Endodermal cell (in vitro differentiated cells): ENCODE measurements around the gene SLC13A5. TPM values are rescaled to one million over a fixed set of nuclear protein-coding genes. Genes with fewer than 3 reads are reported as not detected.

Experiments used
- DNase-seq: peaks from one replicate; pipeline ENCODE4 v3.0.0-alpha.2; 2017
- H3K27ac ChIP-seq: 2 replicates; pipeline ENCODE4 v1.5.1; 2013; ENCODE audit warnings: mild to moderate bottlenecking, low read depth, low read length, moderate library complexity
- H3K27me3 ChIP-seq: 2 replicates; pipeline ENCODE4 v1.6.1; 2013; ENCODE audit warnings: mild to moderate bottlenecking, low read length, moderate library complexity; ENCODE audit not compliant: insufficient read depth, control insufficient read depth, poor library complexity, severe bottlenecking
- H3K36me3 ChIP-seq: 2 replicates; pipeline ENCODE4 v1.7.0; 2013; ENCODE audit warnings: mild to moderate bottlenecking, low read length, moderate library complexity; ENCODE audit not compliant: control insufficient read depth, insufficient read depth
- H3K4me1 ChIP-seq: one replicate; pipeline ENCODE4 v1.7.0; 2013; ENCODE audit warnings: low read length; ENCODE audit not compliant: control insufficient read depth, insufficient read depth
- H3K4me3 ChIP-seq: 2 replicates; pipeline ENCODE4 v1.5.1; 2013; ENCODE audit warnings: mild to moderate bottlenecking, low read length, moderate library complexity
- H3K9ac ChIP-seq: 2 replicates; pipeline ENCODE4 v1.6.1; 2013; ENCODE audit warnings: mild to moderate bottlenecking, low read length, moderate library complexity; ENCODE audit not compliant: poor library complexity, severe bottlenecking; ENCODE audit errors: extremely low read depth
- H3K9me3 ChIP-seq: 2 replicates; pipeline ENCODE4 v1.6.1; 2013; ENCODE audit warnings: mild to moderate bottlenecking, low read length, moderate library complexity; ENCODE audit not compliant: control insufficient read depth
- H3K27ac Mint-ChIP-seq: 2 replicates; pipeline ENCODE4 v1.8.0; 2020; ENCODE audit warnings: mixed read lengths
- H3K27me3 Mint-ChIP-seq: 2 replicates; pipeline ENCODE4 v1.8.0; 2021; ENCODE audit warnings: mild to moderate bottlenecking, mixed read lengths; ENCODE audit not compliant: insufficient read depth
- H3K36me3 Mint-ChIP-seq: 2 replicates; pipeline ENCODE4 v1.8.0; 2020; ENCODE audit warnings: low read depth, mixed read lengths
- H3K4me1 Mint-ChIP-seq: 2 replicates; pipeline ENCODE4 v1.8.0; 2020; ENCODE audit warnings: mixed read lengths
- H3K4me3 Mint-ChIP-seq: 2 replicates; pipeline ENCODE4 v1.8.0; 2020; ENCODE audit warnings: mild to moderate bottlenecking, moderate library complexity, mixed read lengths
- H3K9me3 Mint-ChIP-seq: 2 replicates; pipeline ENCODE4 v1.8.0; 2020; ENCODE audit warnings: mild to moderate bottlenecking, mixed read lengths
- CTCF ChIP-seq: fragments of 200-600 bp; sonication (generic); conservative IDR thresholded peaks from 2 replicates; pipeline ENCODE4 v1.5.0; 2021; ENCODE audit warnings: antibody characterized with exemption, mild to moderate bottlenecking
- WGBS, 2 experiments: methylation state at CpG; one replicate each; pipeline versions ENCODE4 v1.1.5 to v1.1.7; 2013; ENCODE audit warnings: missing lambda C conversion rate in 2 of 2, mixed read lengths in 1 of 2; ENCODE audit not compliant: insufficient coverage in 1 of 2, insufficient read length in 1 of 2; 5-methylcytosine and 5-hydroxymethylcytosine counted together
- total RNA-seq, 2 donors: library from RNA; stranded (reverse); fragmentation: NEBNext Ultra II Directional in 1 of 2; extraction: Animal tissue kit (Norgen Biotek cat#: 25700) in 1 of 2; gene quantifications; 2 replicates in 1 of 2; 3 replicates in 1 of 2; pipeline ENCODE4 v1.2.1, GENCODE V29; 2021

The SLC13A5 gene
- total RNA-seq, 2 donors from 2014 or later: 3.9 to 8.4 TPM

- Histone ChIP-seq H3K27me3 (peaks cover 24% of the 10 kb centered on the region), H3K9me3 (no peaks in the 10 kb centered on the region), H3K36me3 (no peaks in the 10 kb centered on the region), H3K27ac (no peak overlapping the region), H3K4me1 (no peaks in the 10 kb centered on the region), H3K9ac (no peak overlapping the region), H3K4me3 (no peak overlapping the region)
- peaks cover 41% of the 10 kb centered on the region for H3K27me3 Mint-ChIP-seq
- 93% methylated on average over 9 to 11 of the region's 11 CpGs for WGBS, 2 experiments
- H3K4me3 Mint-ChIP-seq: no peak overlapping the region
- peaks cover 14% of the 10 kb centered on the region for H3K4me1 Mint-ChIP-seq
- TF ChIP-seq CTCF: no peak
- no peak overlapping the region for H3K27ac Mint-ChIP-seq
- H3K36me3 Mint-ChIP-seq: no peaks in the 10 kb centered on the region
- H3K9me3 Mint-ChIP-seq: peaks cover 5% of the 10 kb centered on the region
- peak; percentile 41 for DNase-seq
Measured at GRCh38 chr17:6710317-6710716, 2.9 kb downstream of the SLC13A5 start.

GRCh38 chr17:6708357-6708961 lies 4.7 kb downstream of the SLC13A5 start:
- Histone ChIP-seq H3K9me3 (no peaks in the 10 kb centered on the region), H3K9ac (no peak overlapping the region), H3K4me1 (no peaks in the 10 kb centered on the region), H3K4me3 (no peak overlapping the region), H3K36me3 (no peaks in the 10 kb centered on the region), H3K27ac (no peak overlapping the region), H3K27me3 (peaks cover 8% of the 10 kb centered on the region)
- Mint-ChIP-seq H3K4me3 (no peak overlapping the region), H3K27ac (no peak overlapping the region), H3K36me3 (no peaks in the 10 kb centered on the region), H3K27me3 (peaks cover 31% of the 10 kb centered on the region), H3K4me1 (peaks cover 14% of the 10 kb centered on the region), H3K9me3 (no peaks in the 10 kb centered on the region)
- 88 to 98% methylated on average over 4 to 12 of the region's 12 CpGs for WGBS, 2 experiments
- DNase-seq: peak; percentile 27
- TF ChIP-seq CTCF: no peak

GRCh38 chr17:6706996-6707395 lies 6.2 kb downstream of the SLC13A5 start:
- WGBS, 2 experiments: 90% methylated on average over 2 to 8 of the region's 8 CpGs
- H3K9me3 ChIP-seq: no peaks in the 10 kb centered on the region
- H3K4me1 ChIP-seq: no peaks in the 10 kb centered on the region
- no peak overlapping the region for H3K4me3 ChIP-seq
- H3K36me3 Mint-ChIP-seq: no peaks in the 10 kb centered on the region
- no peak overlapping the region for H3K9ac ChIP-seq
- peaks cover 30% of the 10 kb centered on the region for H3K27me3 Mint-ChIP-seq
- H3K36me3 ChIP-seq: no peaks in the 10 kb centered on the region
- peaks cover 6% of the 10 kb centered on the region for H3K4me1 Mint-ChIP-seq
- H3K4me3 Mint-ChIP-seq: no peak overlapping the region
- H3K27ac Mint-ChIP-seq: no peak overlapping the region
- no peaks in the 10 kb centered on the region for H3K27me3 ChIP-seq
- no peak for TF ChIP-seq CTCF
- DNase-seq: peak; percentile 49
- no peak overlapping the region for H3K27ac ChIP-seq
- no peaks in the 10 kb centered on the region for H3K9me3 Mint-ChIP-seq
